OCI-LY3 (cell line): Measurements from ENCODE around the gene PANX2.

Experiments used
- CTCF ChIP-seq: fragments of 200-600, 300-600 bp; sonication (generic); IDR thresholded peaks from 2 replicates; pipeline ENCODE4 v1.5.1; 2014; ENCODE audit warnings: antibody characterized with exemption, low read length, low read depth
- EZH2phosphoT487 ChIP-seq: fragments of 200-600 bp; shearing (Covaris generic); IDR thresholded peaks from 2 replicates; pipeline ENCODE4 v1.6.1; 2018; ENCODE audit warnings: antibody characterized with exemption, mixed run types, low read depth

GRCh38 chr22:50134481-50134880, 36.0 kb upstream of the PANX2 start:
- TF ChIP-seq CTCF, result no peak
- TF ChIP-seq EZH2phosphoT487, result no peak
